Liver (tissue), 3 donors: ENCODE measurements around the gene MAP3K13.

Source experiments
- FOXA1 ChIP-seq: IDR thresholded peaks from 2 replicates; pipeline ENCODE4 v1.6.1; 2016; ENCODE audit warnings: antibody characterized with exemption
- FOXA2 ChIP-seq: IDR thresholded peaks from 2 replicates; pipeline ENCODE4 v1.6.1; 2016; ENCODE audit warnings: antibody characterized with exemption
- GABPA ChIP-seq, 2 donors: IDR thresholded peaks in 1 of 2; conservative IDR thresholded peaks in 1 of 2; 2 replicates each; pipeline ENCODE4 v1.6.1; 2016; ENCODE audit warnings: antibody characterized with exemption in 2 of 2, mild to moderate bottlenecking in 1 of 2, moderate library complexity in 1 of 2
- JUND ChIP-seq, 2 donors: IDR thresholded peaks; 2 replicates each; pipeline ENCODE4 v1.6.1; 2016; ENCODE audit warnings: antibody characterized with exemption in 2 of 2
- NR2F2 ChIP-seq: IDR thresholded peaks from 2 replicates; pipeline ENCODE4 v1.6.1; 2016; ENCODE audit warnings: antibody characterized with exemption
- RXRA ChIP-seq, 2 donors: IDR thresholded peaks; 2 replicates each; pipeline ENCODE4 v1.6.1; 2017 to 2018; ENCODE audit warnings: antibody characterized with exemption in 2 of 2, mild to moderate bottlenecking in 1 of 2
- TAF1 ChIP-seq: conservative IDR thresholded peaks from 2 replicates; pipeline ENCODE4 v1.6.1; 2016; ENCODE audit warnings: antibody characterized with exemption, mild to moderate bottlenecking
- TF ChIP-seq, protein P1 (sequence below): fragments of 150-350 bp; IDR thresholded peaks from 2 replicates; pipeline ENCODE4 v1.5.1; 2017; ENCODE audit warnings: improper control_type of control experiment, low read depth, low read length; ENCODE audit not compliant: missing input control
- TF ChIP-seq, protein P2 (sequence below): IDR thresholded peaks from 2 replicates; pipeline ENCODE4 v1.6.1; 2016; ENCODE audit warnings: antibody characterized with exemption, mild to moderate bottlenecking
- TF ChIP-seq, protein P3 (sequence below): IDR thresholded peaks from 2 replicates; pipeline ENCODE4 v1.6.1; 2016; ENCODE audit warnings: antibody characterized with exemption
- TF ChIP-seq, protein P4 (sequence below): IDR thresholded peaks from 2 replicates; pipeline ENCODE4 v1.6.1; 2016; ENCODE audit warnings: antibody characterized with exemption
- donor health status: healthy.
- donor health status: healthy.

DNA sequence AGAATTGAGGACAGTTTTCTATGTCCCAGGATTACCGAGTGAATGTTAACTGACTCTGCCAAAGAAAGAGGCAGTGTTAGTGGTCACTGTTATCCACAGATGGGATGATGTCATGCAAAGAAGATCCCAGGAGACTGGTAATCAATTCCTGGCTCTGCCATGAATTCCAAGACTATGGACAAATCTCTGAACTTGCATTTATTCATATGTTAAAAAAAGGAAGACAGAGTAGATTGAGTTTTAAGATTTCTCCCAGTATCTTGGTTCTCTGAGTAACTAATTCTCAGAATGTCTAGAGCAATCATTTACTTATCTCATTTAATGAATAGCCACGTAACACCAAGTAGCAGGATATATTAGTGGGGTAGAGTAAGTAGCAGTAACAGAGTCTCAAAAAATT is 11.5 kb upstream of the MAP3K13 start:
- TF ChIP-seq, protein P1, sequence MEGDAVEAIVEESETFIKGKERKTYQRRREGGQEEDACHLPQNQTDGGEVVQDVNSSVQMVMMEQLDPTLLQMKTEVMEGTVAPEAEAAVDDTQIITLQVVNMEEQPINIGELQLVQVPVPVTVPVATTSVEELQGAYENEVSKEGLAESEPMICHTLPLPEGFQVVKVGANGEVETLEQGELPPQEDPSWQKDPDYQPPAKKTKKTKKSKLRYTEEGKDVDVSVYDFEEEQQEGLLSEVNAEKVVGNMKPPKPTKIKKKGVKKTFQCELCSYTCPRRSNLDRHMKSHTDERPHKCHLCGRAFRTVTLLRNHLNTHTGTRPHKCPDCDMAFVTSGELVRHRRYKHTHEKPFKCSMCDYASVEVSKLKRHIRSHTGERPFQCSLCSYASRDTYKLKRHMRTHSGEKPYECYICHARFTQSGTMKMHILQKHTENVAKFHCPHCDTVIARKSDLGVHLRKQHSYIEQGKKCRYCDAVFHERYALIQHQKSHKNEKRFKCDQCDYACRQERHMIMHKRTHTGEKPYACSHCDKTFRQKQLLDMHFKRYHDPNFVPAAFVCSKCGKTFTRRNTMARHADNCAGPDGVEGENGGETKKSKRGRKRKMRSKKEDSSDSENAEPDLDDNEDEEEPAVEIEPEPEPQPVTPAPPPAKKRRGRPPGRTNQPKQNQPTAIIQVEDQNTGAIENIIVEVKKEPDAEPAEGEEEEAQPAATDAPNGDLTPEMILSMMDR, result no peak
- no peak for TF ChIP-seq RXRA (IDR thresholded peaks at IDR 0.05)
- no peak for TF ChIP-seq TAF1
- no peak for TF ChIP-seq NR2F2
- TF ChIP-seq, protein P2, sequence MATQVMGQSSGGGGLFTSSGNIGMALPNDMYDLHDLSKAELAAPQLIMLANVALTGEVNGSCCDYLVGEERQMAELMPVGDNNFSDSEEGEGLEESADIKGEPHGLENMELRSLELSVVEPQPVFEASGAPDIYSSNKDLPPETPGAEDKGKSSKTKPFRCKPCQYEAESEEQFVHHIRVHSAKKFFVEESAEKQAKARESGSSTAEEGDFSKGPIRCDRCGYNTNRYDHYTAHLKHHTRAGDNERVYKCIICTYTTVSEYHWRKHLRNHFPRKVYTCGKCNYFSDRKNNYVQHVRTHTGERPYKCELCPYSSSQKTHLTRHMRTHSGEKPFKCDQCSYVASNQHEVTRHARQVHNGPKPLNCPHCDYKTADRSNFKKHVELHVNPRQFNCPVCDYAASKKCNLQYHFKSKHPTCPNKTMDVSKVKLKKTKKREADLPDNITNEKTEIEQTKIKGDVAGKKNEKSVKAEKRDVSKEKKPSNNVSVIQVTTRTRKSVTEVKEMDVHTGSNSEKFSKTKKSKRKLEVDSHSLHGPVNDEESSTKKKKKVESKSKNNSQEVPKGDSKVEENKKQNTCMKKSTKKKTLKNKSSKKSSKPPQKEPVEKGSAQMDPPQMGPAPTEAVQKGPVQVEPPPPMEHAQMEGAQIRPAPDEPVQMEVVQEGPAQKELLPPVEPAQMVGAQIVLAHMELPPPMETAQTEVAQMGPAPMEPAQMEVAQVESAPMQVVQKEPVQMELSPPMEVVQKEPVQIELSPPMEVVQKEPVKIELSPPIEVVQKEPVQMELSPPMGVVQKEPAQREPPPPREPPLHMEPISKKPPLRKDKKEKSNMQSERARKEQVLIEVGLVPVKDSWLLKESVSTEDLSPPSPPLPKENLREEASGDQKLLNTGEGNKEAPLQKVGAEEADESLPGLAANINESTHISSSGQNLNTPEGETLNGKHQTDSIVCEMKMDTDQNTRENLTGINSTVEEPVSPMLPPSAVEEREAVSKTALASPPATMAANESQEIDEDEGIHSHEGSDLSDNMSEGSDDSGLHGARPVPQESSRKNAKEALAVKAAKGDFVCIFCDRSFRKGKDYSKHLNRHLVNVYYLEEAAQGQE, result no peak
- no peak for TF ChIP-seq FOXA1
- TF ChIP-seq, protein P3, sequence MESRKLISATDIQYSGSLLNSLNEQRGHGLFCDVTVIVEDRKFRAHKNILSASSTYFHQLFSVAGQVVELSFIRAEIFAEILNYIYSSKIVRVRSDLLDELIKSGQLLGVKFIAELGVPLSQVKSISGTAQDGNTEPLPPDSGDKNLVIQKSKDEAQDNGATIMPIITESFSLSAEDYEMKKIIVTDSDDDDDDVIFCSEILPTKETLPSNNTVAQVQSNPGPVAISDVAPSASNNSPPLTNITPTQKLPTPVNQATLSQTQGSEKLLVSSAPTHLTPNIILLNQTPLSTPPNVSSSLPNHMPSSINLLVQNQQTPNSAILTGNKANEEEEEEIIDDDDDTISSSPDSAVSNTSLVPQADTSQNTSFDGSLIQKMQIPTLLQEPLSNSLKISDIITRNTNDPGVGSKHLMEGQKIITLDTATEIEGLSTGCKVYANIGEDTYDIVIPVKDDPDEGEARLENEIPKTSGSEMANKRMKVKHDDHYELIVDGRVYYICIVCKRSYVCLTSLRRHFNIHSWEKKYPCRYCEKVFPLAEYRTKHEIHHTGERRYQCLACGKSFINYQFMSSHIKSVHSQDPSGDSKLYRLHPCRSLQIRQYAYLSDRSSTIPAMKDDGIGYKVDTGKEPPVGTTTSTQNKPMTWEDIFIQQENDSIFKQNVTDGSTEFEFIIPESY, result no peak
- no peak for TF ChIP-seq GABPA (IDR thresholded peaks at IDR 0.05 in 1 of 2, conservative IDR thresholded peaks at IDR 0.05 in 1 of 2)
- TF ChIP-seq, protein P4, sequence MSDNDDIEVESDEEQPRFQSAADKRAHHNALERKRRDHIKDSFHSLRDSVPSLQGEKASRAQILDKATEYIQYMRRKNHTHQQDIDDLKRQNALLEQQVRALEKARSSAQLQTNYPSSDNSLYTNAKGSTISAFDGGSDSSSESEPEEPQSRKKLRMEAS, result no peak
- no peak for TF ChIP-seq FOXA2
- TF ChIP-seq JUND (IDR thresholded peaks at IDR 0.05), result no peak
